Measurements from ENCODE around the gene SERINC2. TPM values are rescaled to one million over a fixed set of nuclear protein-coding genes. Genes with fewer than 3 reads are reported as not detected.

SERINC2 gene
- total and polyA plus RNA-seq, 4 donors: 4.9 to 66.4 (median 38.7) TPM

DNA sequence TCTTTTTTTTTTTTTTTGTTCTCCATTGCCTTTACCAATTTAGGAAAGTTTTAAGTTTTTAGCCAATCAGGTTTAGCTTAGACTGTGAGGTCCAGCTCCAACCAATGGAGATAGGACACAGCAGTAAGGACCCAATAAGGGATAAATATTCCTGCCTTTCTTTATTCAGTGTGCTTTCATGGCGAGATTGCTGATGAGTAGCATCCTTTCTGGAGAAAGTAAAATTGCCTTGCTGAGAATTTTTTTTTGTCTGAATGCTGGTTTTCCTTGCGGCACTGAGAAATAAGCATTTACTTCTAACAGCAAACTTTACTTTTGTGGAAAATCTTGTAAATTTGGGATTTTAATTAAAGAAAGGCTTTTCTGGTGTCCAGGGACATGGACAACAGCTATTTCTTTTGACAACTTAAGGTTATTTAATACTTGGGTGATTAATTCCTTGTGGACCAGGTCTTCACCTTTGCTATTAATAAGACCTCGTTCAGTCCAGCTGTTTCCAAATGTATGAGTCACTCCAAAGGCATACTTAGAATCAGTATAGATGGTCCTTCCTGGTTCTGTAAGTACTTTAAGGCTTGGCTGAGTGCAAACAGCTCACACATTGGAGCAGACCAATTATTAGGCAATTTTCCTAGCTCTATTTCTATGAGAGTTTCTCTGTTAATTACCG, 54.1 kb downstream of the SERINC2 start:
- H3K9ac ChIP-seq (ENCODE audit: low read depth in 1 of 2, low read length in 2 of 2): no peak overlapping the region
- H3K9me3 ChIP-seq (ENCODE audit: control insufficient read depth in 4 of 4, low read length in 3 of 4): peaks cover 5 to 7% (median 5%) of the 10 kb centered on the region in 4 donors
- TF ChIP-seq, protein P1, sequence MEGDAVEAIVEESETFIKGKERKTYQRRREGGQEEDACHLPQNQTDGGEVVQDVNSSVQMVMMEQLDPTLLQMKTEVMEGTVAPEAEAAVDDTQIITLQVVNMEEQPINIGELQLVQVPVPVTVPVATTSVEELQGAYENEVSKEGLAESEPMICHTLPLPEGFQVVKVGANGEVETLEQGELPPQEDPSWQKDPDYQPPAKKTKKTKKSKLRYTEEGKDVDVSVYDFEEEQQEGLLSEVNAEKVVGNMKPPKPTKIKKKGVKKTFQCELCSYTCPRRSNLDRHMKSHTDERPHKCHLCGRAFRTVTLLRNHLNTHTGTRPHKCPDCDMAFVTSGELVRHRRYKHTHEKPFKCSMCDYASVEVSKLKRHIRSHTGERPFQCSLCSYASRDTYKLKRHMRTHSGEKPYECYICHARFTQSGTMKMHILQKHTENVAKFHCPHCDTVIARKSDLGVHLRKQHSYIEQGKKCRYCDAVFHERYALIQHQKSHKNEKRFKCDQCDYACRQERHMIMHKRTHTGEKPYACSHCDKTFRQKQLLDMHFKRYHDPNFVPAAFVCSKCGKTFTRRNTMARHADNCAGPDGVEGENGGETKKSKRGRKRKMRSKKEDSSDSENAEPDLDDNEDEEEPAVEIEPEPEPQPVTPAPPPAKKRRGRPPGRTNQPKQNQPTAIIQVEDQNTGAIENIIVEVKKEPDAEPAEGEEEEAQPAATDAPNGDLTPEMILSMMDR (IDR thresholded peaks at IDR 0.05; ENCODE audit: low read depth, low read length, missing input control): no peak
- TF ChIP-seq HNF4A (conservative IDR thresholded peaks at IDR 0.05): no peak
- no peak for TF ChIP-seq SP1 (IDR thresholded peaks at IDR 0.05)
- TF ChIP-seq, protein P2, sequence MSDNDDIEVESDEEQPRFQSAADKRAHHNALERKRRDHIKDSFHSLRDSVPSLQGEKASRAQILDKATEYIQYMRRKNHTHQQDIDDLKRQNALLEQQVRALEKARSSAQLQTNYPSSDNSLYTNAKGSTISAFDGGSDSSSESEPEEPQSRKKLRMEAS (IDR thresholded peaks at IDR 0.05): no peak
- no peak for TF ChIP-seq RXRA (IDR thresholded peaks at IDR 0.05)
- TF ChIP-seq TAF1 (conservative IDR thresholded peaks at IDR 0.05): no peak
- TF ChIP-seq GABPA (IDR thresholded peaks at IDR 0.05 in 1 of 2, conservative IDR thresholded peaks at IDR 0.05 in 1 of 2): no peak
- TF ChIP-seq EGR1 (IDR thresholded peaks at IDR 0.05; ENCODE audit: low read depth in 2 of 2): no peak
- no peak for TF ChIP-seq HNF4G (IDR thresholded peaks at IDR 0.05)
- no peak for TF ChIP-seq YY1 (IDR thresholded peaks at IDR 0.05)
- TF ChIP-seq, protein P3, sequence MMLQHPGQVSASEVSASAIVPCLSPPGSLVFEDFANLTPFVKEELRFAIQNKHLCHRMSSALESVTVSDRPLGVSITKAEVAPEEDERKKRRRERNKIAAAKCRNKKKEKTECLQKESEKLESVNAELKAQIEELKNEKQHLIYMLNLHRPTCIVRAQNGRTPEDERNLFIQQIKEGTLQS (IDR thresholded peaks at IDR 0.05): no peak
- TF ChIP-seq RAD21 (IDR thresholded peaks at IDR 0.05): no peak
- TF ChIP-seq FOXA2 (IDR thresholded peaks at IDR 0.05): no peak
- TF ChIP-seq, protein P4, sequence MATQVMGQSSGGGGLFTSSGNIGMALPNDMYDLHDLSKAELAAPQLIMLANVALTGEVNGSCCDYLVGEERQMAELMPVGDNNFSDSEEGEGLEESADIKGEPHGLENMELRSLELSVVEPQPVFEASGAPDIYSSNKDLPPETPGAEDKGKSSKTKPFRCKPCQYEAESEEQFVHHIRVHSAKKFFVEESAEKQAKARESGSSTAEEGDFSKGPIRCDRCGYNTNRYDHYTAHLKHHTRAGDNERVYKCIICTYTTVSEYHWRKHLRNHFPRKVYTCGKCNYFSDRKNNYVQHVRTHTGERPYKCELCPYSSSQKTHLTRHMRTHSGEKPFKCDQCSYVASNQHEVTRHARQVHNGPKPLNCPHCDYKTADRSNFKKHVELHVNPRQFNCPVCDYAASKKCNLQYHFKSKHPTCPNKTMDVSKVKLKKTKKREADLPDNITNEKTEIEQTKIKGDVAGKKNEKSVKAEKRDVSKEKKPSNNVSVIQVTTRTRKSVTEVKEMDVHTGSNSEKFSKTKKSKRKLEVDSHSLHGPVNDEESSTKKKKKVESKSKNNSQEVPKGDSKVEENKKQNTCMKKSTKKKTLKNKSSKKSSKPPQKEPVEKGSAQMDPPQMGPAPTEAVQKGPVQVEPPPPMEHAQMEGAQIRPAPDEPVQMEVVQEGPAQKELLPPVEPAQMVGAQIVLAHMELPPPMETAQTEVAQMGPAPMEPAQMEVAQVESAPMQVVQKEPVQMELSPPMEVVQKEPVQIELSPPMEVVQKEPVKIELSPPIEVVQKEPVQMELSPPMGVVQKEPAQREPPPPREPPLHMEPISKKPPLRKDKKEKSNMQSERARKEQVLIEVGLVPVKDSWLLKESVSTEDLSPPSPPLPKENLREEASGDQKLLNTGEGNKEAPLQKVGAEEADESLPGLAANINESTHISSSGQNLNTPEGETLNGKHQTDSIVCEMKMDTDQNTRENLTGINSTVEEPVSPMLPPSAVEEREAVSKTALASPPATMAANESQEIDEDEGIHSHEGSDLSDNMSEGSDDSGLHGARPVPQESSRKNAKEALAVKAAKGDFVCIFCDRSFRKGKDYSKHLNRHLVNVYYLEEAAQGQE (IDR thresholded peaks at IDR 0.05): no peak
- TF ChIP-seq JUND (IDR thresholded peaks at IDR 0.05): no peak
- TF ChIP-seq, protein P5, sequence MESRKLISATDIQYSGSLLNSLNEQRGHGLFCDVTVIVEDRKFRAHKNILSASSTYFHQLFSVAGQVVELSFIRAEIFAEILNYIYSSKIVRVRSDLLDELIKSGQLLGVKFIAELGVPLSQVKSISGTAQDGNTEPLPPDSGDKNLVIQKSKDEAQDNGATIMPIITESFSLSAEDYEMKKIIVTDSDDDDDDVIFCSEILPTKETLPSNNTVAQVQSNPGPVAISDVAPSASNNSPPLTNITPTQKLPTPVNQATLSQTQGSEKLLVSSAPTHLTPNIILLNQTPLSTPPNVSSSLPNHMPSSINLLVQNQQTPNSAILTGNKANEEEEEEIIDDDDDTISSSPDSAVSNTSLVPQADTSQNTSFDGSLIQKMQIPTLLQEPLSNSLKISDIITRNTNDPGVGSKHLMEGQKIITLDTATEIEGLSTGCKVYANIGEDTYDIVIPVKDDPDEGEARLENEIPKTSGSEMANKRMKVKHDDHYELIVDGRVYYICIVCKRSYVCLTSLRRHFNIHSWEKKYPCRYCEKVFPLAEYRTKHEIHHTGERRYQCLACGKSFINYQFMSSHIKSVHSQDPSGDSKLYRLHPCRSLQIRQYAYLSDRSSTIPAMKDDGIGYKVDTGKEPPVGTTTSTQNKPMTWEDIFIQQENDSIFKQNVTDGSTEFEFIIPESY (IDR thresholded peaks at IDR 0.05): no peak
- TF ChIP-seq NR2F2 (IDR thresholded peaks at IDR 0.05): no peak
- TF ChIP-seq FOXA1 (IDR thresholded peaks at IDR 0.05): no peak
- no peaks in the 10 kb centered on the region for H3K36me3 ChIP-seq (ENCODE audit: control insufficient read depth in 4 of 4, insufficient read depth in 3 of 4, low read depth in 1 of 4, low read length in 3 of 4)
- no peaks in the 10 kb centered on the region for H3K4me1 ChIP-seq (ENCODE audit: control insufficient read depth in 4 of 4, insufficient read depth in 4 of 4, low read length in 3 of 4)
- 90% methylated on average over 4 of the region's 4 CpGs for WGBS
- H3K27ac ChIP-seq (ENCODE audit: low read depth in 1 of 2, low read length in 2 of 2): no peak overlapping the region
- H3K4me3 ChIP-seq (ENCODE audit: low read depth in 1 of 3, low read length in 3 of 3): no peak overlapping the region
- H3K27me3 ChIP-seq (ENCODE audit: control insufficient read depth in 4 of 4, insufficient read depth in 4 of 4, low read length in 3 of 4): no peaks in the 10 kb centered on the region
- no peak for DNase-seq (ENCODE audit: low spot score)

Data from liver (tissue), 9 donors.